ENCODE results near the gene CCDC7. TPM values are rescaled to one million over a fixed set of nuclear protein-coding genes. Genes with fewer than 3 reads are reported as not detected.
"Not testable (repeated sequence)": the region's sequence is repeated elsewhere in the genome, so short reads cannot be mapped to it uniquely, and the experiment has no call there.

CCDC7 gene
- total and polyA plus RNA-seq, 8 donors: 1.0 to 27.2 (median 5.3) TPM

DNA sequence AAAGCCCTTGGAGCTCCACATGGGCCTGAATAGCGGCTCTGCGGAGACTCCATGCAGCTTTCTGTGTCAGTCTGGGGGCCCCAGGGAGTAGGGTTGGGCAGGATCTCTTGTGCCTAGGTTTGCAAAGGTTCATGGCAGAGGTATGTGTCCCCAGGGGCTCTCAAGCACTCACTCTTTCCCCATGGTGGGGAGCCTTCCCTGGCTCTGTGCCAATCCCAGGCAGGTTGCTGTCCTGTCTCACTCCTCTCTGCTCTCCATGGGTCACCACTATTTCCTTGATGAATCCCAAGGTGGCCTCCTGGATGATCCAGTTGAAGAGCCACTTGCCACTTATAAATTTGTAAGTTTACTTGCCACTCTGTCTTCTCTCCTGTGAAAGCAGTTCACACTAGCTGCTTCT, 238.4 kb downstream of the CCDC7 start:
- H3K4me3 ChIP-seq: no peak overlapping the region

DNA sequence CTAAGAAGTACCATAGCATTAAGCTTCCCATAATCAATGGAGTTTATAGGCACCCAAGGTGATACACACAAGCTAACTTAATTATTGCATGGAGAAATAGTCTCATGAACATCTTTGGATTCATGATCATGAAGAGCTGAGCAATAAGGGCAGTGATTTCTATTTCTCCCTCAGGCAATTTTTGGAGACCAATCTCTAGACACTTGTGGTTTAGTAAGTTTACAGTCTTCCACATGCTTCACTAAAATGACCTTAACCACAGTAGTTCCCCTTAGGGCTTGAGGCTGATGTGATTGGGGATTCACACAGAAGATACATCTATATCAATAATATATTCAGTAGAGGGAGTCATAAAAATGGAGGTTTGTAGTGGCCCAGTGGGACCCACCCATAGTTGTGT, 241.2 kb downstream of the CCDC7 start:
- no peak overlapping the region for H3K4me3 ChIP-seq
- H3K4me1 ChIP-seq: no peaks in the 10 kb centered on the region
- intact Hi-C loops (cut with DNase I; ENCODE audit: low total_unique reads): no loop called here
- no peak for DNase-seq
- H3K36me3 ChIP-seq: peaks cover 0 to 14% (median 3%) of the 10 kb centered on the region in 4 donors
- peaks cover 0 to 18% (median 10%) of the 10 kb centered on the region in 4 donors for H3K9me3 ChIP-seq
- TF ChIP-seq, protein P1, sequence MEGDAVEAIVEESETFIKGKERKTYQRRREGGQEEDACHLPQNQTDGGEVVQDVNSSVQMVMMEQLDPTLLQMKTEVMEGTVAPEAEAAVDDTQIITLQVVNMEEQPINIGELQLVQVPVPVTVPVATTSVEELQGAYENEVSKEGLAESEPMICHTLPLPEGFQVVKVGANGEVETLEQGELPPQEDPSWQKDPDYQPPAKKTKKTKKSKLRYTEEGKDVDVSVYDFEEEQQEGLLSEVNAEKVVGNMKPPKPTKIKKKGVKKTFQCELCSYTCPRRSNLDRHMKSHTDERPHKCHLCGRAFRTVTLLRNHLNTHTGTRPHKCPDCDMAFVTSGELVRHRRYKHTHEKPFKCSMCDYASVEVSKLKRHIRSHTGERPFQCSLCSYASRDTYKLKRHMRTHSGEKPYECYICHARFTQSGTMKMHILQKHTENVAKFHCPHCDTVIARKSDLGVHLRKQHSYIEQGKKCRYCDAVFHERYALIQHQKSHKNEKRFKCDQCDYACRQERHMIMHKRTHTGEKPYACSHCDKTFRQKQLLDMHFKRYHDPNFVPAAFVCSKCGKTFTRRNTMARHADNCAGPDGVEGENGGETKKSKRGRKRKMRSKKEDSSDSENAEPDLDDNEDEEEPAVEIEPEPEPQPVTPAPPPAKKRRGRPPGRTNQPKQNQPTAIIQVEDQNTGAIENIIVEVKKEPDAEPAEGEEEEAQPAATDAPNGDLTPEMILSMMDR (IDR thresholded peaks at IDR 0.05): no peak
- TF ChIP-seq POLR2A (IDR thresholded peaks at IDR 0.05) (no peak), EP300 (IDR thresholded peaks at IDR 0.05) (no peak), POLR2AphosphoS5 (IDR thresholded peaks at IDR 0.05) (no peak)
- no peaks in the 10 kb centered on the region for H3K27me3 ChIP-seq
- no peak overlapping the region for H3K27ac ChIP-seq

More for the DNA sequence above, 238.4 kb downstream of the CCDC7 start:
- H3K36me3 ChIP-seq: peaks cover 0 to 14% (median 3%) of the 10 kb centered on the region in 4 donors
- no peaks in the 10 kb centered on the region for H3K27me3 ChIP-seq
- no peak for DNase-seq
- H3K9me3 ChIP-seq: peaks cover 0 to 25% (median 11%) of the 10 kb centered on the region in 4 donors
- 92 to 98% (median 94%) methylated on average over 2 of the region's 2 CpGs; no CpG with 5 or more reads in 1 of the 5 donors for WGBS, 5 donors
- intact Hi-C loops (cut with DNase I; ENCODE audit: low total_unique reads): no loop called here
- no peak overlapping the region for H3K27ac ChIP-seq
- no peak for TF ChIP-seq POLR2AphosphoS5 (IDR thresholded peaks at IDR 0.05)
- no peak for TF ChIP-seq POLR2A (IDR thresholded peaks at IDR 0.05)
- TF ChIP-seq EP300 (IDR thresholded peaks at IDR 0.05): no peak
- TF ChIP-seq, protein P1 (IDR thresholded peaks at IDR 0.05): no peak
- no peaks in the 10 kb centered on the region for H3K4me1 ChIP-seq

DNA sequence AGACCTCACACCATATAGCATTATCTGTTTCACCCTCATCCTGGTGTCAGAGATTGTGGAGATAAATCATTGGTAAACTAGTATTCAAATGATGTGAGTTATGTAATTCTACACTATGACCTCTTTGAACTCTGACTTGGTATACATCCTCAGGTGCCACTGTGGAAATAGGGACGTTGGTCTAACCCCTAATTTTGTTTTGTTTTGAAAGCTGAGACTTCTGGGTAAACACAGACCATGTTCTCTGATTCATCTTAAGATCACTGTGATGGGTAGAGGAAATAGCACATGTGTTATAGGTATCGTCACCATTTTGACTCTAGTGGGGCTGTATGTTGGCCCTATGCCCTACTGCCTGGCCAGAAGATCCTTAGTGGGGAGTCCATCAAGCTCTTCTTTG, 241.6 kb downstream of the CCDC7 start:
- Histone ChIP-seq H3K4me3 (no peak overlapping the region), H3K36me3 (peaks cover 0 to 14% (median 3%) of the 10 kb centered on the region in 4 donors), H3K9me3 (peaks cover 0 to 14% (median 6%) of the 10 kb centered on the region in 4 donors), H3K4me1 (no peaks in the 10 kb centered on the region), H3K27ac (no peak overlapping the region), H3K27me3 (no peaks in the 10 kb centered on the region)
- WGBS, 5 donors: 59 to 79% (median 75%) methylated on average over 2 of the region's 2 CpGs
- TF ChIP-seq, protein P1 (IDR thresholded peaks at IDR 0.05): no peak
- no peak for TF ChIP-seq POLR2A (IDR thresholded peaks at IDR 0.05)
- TF ChIP-seq POLR2AphosphoS5 (IDR thresholded peaks at IDR 0.05): no peak
- TF ChIP-seq EP300 (IDR thresholded peaks at IDR 0.05): no peak
- intact Hi-C loops (cut with DNase I; ENCODE audit: low total_unique reads): no loop called here
- DNase-seq: no peak

DNA sequence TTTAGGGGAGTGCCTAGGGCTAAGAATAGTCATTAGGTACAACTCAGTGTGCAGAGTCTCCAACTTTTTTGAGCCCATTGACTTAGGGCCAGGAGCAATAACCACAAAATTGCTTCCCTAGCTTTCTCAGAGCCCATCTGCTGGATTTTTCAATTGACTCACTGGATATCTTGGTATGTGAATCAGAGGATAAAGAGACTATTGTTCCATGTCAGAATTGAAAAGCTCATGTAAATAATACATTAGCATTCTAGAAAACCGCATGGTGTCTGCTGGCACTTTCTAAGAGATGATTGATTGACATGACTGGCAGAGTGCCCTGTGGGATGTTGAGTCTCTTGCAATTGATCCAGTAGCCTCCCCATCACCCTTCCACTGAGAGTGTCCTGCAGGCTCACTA, 246.2 kb downstream of the CCDC7 start:
- no peaks in the 10 kb centered on the region for H3K27me3 ChIP-seq
- H3K4me1 ChIP-seq: no peaks in the 10 kb centered on the region
- no peak overlapping the region for H3K4me3 ChIP-seq
- H3K9me3 ChIP-seq: peaks cover 0 to 11% (median 6%) of the 10 kb centered on the region in 4 donors
- peaks cover 0 to 16% (median 3%) of the 10 kb centered on the region in 4 donors for H3K36me3 ChIP-seq
- intact Hi-C loops (cut with DNase I; ENCODE audit: low total_unique reads): no loop called here
- no peak for TF ChIP-seq EP300 (IDR thresholded peaks at IDR 0.05)
- 16 to 65% (median 50%) methylated on average over 1 of the region's 1 CpG for WGBS, 5 donors
- peak in 1 of 2 donors; percentile 8 for DNase-seq
- H3K27ac ChIP-seq: no peak overlapping the region

DNA sequence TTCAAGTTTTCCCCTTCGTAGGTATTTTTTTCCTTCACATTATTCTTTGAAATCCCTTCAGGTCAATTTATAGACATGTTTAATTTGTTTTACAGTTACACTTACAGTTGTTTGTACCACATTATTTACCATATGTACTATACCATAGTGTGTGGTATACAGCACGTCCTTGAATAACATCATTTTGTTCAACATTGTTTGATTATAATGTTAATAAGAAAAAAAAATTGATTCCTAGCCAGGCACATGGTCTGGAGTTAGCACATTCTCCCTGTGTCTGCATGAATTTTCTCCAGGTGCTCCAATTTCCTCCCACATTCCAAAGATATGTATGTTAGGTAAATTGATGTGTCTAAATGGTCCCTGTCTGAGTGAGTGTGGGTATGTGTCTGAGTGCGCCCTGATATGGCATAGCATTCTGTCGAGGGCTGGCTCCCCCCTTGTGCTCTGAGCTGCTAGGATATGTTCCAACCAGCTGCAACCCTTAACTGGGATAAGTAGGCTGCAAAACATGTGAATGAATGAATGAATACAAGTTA, 247.6 kb downstream of the CCDC7 start:
- Histone ChIP-seq H3K27me3 (no peaks in the 10 kb centered on the region), H3K4me1 (no peaks in the 10 kb centered on the region), H3K4me3 (no peak overlapping the region), H3K36me3 (peaks cover 0 to 30% (median 5%) of the 10 kb centered on the region in 4 donors), H3K27ac (no peak overlapping the region), H3K9me3 (peaks cover 0 to 21% (median 13%) of the 10 kb centered on the region in 4 donors)
- WGBS, 5 donors: 79 to 86% (median 84%) methylated on average over 4 of the region's 4 CpGs
- DNase-seq: no peak
- TF ChIP-seq POLR2A (IDR thresholded peaks at IDR 0.05) (no peak), EP300 (IDR thresholded peaks at IDR 0.05) (no peak), POLR2AphosphoS5 (IDR thresholded peaks at IDR 0.05) (no peak)
- TF ChIP-seq, protein P1 (IDR thresholded peaks at IDR 0.05): no peak
- intact Hi-C loops (cut with DNase I; ENCODE audit: low total_unique reads): no loop called here

DNA sequence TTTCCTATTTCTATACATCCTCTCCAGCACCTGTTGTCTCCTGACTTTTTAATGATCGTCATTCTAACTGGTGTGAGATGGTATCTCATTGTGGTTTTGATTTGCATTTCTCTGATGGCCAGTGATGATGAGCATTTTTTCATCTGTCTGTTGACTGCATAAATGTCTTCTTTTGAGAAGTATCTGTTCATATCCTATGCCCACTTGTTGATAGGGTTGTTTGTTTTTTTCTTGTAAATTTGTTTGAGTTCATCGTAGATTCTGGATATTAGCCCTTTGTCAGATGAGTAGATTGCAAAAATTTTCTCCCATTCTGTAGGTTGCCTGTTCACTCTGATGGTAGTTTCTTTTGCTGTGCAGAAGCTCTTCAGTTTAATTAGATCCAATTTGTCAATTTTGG, 253.7 kb downstream of the CCDC7 start:
- H3K4me1 ChIP-seq; H3K27ac ChIP-seq; H3K27me3 ChIP-seq; intact Hi-C loops (cut with DNase I; ENCODE audit: low total_unique reads); DNase-seq; H3K4me3 ChIP-seq: not testable (repeated sequence)
- Histone ChIP-seq H3K9me3 (peaks cover 3 to 35% (median 21%) of the 10 kb centered on the region in 4 donors), H3K36me3 (peaks cover 0 to 30% (median 5%) of the 10 kb centered on the region in 4 donors)
- WGBS, 5 donors: 79 to 100% (median 93%) methylated on average over 2 of the region's 2 CpGs
